Inferior parietal cortex (tissue), 1 donor: Measurements from ENCODE around the gene TMEM187.

Experiments used
- DNase-seq: peaks from one replicate; pipeline ENCODE4 v3.0.0-alpha.2; 2016; ENCODE audit errors: extremely low spot score

The TMEM187 gene

DNA sequence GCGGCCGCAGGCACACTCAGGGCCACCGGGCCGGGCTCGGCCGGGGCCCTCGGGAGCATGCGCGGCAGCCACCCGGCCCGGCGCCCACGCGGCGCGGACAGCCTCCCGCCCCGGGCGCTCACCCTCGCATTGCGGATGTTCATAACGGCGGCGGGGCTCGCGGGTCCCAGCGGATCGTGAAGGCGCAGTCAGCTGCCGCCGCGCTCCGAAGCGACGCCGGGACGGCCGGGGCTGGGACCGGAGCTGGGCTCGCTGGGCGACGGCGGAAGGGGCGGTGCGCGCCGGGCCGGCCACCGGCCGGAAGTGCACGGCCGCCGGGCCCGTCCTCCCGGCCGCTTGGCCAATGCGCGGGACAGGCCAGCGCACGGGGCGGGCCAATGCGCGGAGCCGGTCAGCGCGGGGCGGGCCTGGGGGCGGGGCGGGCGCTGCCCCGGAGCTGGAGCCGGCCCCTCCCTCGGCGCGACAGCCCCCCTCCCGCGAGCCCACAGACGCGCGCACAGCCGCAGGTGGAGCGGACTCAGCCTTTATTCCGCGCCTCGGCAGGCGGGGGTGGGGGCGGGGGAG is 37.7 kb upstream of the TMEM187 start, which contains the start of gene NAA10:
Gene NAA10, minus strand, starts transcription at position 276 of the 564 bp plus-strand sequence. Its CDS starts 133 bp downstream, at position 143.
- DNase-seq, result peak; percentile 37

DNA sequence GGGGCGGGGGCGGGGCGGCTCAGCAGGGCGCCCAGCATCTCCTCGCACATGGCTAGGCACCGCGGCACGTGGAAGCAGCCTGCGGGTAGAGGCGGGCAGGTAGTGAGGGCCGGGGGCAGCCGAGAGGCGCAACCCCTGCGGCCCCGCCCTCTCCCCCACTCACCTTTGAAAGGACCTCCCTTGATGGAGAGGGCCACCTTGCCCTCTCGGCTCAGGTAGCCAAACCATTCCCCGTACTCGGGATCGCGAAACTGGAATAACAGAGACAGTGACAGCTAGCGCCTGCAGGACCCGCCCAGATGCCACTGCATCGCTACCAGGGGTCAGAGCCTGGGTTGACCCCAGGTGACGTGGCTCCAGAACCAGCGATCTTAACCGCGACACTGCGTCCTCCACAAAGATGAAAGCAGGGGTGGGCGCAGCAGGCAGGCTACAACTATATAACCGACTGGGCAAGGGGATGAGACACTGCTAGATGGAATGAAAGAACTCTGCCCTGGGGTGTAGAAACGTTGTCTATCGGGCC is 37.2 kb upstream of the TMEM187 start:
- no peak for DNase-seq

DNA sequence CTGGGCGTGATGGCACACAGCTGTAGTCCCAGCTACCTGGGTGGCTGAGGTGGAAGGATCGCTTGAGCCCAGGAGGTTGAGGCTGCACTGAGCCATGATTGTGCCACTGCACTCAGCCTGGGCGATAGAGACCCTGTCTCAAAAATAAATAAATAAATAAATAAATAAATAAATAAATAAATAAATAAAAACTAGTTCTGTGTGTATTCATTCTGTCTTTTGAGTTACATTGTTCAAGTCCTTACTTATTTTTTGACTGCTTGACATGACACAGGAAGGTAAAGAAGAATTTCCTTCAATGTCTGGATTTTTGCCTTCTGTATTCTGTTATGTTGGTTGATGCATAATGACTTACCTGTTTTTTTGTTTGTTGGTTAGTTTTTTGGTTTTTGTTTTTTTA is 35.5 kb upstream of the TMEM187 start:
- no peak for DNase-seq

DNA sequence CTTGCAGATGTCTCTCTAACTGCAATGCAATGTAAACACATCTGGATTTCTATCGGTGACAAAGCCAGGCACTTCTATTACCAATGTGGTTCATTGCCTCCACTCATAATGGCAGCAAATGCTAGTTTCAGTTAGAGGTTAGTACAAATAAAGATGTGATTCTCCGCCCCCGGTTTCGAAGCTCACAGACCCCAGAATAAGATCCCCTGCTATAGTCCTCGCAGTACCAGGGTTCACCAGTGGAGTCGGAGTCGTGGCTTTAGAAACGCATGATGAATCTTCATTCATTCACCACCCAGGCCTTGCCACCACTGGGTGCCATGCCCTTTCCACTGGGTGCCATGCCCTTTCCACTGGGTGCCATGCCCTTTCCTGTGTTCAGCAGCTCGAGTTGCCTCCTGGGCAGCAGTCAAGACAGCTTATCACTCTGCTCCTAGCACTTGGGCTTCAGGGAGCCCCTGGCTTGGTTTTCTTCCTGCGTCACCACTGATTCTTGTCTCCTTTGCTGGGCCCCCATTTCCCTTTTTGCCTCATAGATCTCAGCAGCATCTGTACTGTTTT is 34.2 kb upstream of the TMEM187 start:
- no peak for DNase-seq

DNA sequence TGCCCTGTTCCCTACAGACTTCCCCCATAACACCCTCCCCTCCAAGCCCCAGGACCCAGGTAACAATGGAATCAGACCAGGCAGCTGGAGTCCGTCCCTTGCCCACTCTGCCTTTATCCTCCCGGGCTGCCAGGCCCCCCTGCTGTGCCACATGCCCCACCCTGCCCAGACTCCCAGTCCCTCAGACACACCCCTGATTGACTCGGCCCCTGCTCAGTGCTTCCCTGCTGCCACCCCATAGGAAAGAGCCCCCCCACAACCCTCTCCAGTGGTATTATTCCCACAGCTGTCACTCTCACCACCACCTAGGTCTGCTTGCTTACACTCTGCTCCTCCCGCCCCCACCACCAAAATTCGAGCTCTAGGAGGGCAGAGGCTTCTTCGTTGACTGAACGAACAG is 33.0 kb upstream of the TMEM187 start:
- no peak for DNase-seq

DNA sequence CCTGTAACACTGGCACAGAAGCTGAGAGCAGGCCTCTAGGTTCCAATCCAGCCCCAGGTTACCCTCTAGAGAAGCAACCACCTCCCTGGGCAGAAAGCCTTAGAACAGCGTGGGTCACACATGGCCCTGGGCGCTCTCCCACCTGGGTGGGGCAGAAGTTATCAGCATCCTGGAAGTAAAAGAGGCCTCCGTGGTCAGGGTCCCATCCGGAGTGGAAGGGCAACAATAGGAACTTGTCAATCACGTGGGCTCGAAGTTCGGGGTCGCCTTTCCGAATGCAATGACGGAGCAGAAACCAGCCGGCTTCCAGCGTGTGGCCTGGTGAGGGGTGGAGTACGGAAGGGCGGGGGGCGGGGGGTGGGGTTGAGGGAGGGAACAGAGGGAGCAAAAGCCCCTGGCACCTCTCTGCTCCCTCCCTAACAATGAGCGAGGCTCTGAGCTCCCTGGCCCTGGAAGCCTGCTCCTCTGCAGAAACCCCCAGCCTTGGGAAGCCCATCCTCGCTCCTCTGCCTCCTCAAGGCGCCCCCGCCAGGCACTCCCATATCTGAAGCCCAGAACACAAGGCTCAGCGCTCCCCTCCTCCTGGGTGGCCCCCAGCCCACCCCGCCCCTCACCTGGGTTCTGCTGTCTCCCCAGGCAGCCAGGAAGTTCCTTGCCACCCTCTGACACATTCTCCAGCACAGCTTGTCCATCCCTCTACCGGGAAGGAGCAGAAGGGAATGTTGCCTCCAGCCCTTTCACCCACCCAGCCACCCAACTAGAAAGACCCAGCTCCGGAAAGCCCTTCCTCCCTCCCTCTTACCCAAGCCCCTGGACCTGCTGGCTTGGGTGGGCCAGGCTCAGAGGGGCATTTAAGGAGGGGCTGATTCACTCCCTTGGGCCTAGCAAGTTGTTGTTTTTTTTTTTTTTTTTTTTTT is 31.0 kb upstream of the TMEM187 start:
- DNase-seq, result no peak

DNA sequence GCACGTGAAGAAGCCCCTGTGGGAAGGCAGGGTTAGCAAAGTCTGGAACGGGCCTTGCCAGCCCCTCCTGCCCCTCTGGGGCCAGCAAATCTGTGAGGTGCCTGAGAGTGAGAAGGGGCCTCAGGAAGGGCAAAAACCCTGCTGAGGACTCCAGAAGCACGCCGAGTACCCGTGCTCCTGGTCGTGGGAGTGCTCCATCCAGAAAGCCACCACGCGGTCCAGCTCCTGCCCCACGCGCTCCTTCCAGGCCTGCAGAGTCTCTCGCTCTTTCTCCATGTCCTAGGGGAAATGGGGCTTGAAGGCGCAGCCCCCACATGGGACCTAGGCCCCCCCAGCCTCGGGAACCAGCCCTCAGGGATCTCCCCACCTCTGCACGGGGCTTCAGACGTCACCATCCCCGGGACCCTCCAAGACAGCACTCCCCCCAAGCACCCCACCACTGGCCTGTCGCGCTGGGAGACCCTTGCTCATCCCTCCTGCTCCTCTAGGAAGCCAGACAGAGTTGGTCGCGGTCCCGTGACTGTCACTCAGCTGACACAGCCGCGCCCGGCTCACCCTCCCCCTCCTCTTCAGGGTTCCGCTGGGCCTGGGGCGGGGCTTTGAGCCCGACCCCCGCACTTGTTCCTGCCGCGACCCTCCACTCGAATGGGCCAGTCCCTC is 28.3 kb upstream of the TMEM187 start, which contains the start of gene RENBP:
Gene RENBP, minus strand, starts transcription at position 504 of the 660 bp plus-strand sequence. Its CDS starts 33 bp downstream, at position 471.
- DNase-seq, result no peak

DNA sequence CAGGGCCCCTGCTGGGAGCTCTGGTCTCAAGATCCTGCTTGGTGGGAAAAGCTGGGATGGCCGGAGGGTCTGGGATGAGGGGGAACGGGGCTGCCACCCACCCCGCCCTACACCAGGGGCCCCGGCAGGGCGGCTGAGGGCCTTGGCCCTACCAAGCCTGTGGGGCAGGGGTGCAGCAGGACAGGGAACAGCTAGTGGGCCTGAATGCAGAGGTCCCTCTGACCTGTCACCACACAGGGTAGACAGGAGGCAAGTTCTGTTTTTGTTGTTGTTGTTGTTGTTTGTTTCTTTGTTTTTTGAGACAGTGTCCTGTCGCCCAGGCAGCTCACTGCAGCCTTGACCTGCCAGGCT is 27.8 kb upstream of the TMEM187 start:
- DNase-seq, result no peak

DNA sequence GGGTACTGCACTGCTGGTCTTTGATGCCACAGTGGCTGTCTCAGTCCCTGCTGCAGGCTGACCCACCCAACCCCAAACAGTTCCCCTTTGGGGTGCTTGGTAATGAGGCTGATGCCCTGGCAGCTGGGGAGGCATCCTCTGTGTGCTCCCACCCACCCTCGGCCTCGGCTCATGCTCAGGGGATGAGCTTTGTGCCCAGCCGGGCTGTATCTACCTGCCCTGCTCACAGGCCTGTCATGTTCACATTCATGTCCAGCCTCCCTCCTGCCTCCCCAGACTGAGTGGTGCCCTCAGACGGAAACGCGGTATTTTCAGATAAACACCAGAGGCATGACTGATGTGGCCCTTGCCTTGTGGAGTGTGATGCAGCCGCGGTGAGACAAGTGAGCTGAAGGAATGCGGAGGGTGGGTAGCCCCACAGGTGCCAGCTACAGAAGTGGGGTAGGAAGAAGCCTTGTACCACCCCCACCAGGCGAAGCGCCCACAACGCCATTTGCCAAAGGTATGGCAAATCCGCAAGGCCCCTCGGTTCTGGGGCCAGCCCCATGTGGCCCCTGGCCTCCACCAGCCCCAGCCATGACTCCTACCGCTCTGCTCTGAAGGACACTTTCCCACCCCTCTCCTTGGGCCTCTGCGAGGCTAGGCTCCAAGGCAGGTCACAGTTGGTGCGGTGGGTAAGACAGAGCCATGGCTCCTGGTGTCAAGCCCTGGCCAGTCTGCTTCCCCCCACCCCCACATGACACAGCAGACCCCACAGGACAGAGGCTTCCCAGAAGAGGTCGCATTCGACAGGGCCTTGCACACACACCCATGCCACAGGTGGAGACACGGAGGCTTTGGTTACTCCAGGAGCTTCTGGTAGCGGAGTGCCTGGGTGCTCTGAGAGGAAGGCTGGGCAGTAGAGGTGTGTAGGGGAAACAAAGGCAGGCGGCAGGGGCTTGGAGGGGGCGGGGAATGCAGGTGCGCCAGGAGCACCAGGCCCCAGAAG is 26.3 kb upstream of the TMEM187 start:
- no peak for DNase-seq

DNA sequence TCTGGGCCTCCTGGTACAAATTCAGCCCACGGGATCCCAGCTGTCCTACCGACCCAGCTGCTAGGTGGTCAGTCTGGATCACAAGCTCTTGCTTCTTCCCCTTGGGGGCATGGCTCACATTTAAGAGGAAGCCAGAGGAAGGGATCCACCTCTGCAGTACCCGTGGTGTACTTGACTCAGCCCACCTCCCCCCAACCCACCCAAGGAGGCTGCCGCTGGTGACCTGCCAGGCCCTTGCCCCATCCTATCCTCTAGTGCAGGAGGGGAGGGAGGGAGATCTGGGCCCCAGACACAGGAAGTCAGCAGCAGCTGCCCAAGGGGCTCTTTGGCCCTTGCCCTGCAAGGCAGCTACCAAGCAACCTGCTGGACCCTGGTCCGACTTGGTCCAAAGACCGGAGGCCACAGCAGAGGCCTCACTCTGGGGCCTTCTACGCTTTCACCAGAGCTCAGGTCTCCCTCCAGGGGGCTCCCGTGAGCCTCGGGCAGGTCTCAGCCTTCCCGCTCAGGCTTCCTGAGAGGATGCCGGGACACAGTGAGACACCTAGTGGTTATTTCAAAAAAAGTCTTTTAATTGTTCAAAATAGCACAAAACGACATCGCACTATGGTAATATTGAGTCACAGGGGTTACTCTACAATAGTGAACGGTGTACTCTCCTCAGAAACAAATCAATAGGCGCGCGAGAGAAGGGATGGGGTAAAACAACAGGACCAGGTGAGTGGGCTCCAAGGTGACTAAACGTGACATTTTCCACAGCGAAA is 25.4 kb upstream of the TMEM187 start:
- DNase-seq, result peak; percentile 58

DNA sequence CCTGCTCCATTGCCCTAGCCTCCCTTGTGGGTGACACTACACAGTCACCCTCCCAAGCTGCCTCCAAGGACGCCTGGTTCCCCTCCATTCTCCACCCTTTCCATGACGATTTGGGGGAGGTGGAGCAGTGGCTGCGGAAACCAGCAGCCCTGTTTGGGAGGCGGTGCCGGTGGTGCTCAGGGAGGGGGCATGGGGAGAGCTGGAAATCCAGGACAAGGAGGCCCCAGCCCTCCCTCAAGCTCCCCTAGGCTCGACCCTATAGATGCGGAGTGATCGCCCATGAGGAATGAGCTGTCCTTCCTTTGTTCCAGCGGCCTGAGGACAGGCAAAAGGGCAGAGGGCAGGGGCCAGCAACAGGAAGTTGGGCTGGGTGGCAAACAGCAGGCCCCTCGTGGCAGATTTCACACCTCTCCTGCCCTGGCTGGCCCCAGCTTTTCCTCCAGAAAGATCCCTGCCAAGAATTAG is 24.5 kb upstream of the TMEM187 start:
- DNase-seq, result no peak

DNA sequence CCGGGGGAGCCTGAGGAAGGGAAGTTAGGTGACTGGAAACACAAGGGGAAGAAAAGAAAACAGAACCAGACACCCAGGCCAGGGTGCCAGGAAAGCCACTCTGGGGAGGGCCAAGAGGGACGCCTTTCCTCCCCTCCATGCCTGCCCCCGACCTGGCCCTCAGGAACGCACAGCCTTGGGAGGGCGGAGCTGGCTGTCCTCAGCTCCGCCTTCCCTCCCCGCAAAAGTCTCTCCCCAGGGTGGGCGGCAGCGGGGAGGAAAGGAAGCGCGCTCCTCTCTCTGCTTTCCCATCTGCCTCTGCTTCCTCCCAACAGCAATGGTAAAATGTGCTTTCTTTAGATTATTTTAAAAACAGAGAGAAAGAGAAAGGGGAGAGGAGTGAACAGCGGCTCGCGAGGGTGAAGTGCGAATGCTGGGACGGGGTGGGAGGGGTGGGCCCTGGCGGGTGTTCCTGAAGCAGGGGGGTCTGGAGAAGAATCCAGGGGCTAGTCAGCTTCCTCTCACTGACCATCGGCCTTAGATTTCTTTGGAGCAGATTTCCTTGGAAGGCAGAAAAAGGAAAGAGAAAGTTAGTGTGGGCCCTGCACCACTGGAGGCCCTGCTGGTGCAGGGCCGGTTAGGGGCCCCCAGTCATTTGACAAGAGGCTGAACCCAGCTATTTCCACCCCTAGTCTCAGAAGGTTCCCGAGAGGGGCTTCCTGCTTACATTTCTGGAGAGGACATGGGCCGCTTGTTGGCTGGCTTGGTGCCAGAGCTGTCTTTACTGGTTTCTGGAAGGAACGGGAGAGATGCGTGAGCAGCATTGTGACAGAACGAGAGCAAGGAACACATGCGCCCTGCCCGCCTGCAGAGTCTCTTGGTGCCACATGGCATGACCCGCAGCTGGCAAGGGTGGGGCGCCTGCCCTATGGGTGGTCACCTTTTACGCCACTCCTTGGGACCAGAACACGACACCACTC is 23.4 kb upstream of the TMEM187 start:
- DNase-seq, result no peak

DNA sequence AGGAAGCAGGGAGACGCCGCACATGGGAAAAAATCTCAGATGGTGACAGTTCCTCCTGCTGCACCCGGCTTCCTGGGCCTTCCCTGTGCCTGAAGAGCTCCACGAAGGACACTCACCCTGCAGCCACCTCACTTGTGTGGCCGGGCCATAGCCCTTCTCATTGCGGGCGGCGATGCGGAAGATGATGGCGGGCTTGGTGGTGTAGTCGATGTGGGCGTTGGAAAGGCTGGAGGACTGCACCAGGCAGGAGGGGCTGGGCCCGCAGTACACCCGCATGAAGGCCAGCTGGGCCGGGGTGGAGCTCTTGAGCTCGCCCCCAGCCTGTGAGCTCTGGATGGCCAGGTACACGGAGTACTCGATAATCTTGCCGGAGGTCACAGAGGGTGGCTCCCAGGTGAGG is 22.4 kb upstream of the TMEM187 start:
- no peak for DNase-seq

DNA sequence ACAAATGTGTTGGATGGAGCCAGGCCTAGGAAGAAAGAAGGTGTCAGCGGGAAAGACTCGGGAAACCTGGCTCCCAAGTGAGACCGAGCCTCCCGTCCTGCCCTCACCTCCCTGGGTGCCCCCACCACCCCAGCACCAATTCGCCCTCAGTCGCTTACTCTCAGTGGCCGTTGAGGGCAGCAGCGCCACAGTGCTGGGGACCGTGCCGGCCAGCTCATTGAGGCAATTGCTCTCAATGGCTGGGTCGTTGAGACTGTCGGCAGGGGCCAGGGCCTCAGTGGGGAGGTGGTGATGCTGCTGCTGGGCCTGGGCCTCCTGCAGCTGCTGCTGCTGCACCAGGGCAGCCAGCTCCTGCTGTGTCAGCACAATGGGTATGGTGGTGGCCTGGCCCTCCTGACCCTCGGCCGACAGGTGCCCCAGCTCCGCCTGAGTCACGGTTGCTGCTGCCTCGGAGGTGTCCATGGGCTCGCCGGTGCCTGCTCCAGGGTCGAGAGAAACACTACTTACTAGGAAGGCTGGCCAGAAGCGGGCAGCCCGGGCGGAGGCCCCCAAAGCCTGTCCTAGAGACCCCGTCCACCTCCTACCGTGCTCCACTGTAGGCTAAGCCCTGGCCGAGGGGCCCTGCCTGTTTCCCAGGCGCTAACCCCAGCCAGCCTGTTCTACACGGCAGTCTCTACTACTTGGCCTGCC is 20.7 kb upstream of the TMEM187 start:
- no peak for DNase-seq

DNA sequence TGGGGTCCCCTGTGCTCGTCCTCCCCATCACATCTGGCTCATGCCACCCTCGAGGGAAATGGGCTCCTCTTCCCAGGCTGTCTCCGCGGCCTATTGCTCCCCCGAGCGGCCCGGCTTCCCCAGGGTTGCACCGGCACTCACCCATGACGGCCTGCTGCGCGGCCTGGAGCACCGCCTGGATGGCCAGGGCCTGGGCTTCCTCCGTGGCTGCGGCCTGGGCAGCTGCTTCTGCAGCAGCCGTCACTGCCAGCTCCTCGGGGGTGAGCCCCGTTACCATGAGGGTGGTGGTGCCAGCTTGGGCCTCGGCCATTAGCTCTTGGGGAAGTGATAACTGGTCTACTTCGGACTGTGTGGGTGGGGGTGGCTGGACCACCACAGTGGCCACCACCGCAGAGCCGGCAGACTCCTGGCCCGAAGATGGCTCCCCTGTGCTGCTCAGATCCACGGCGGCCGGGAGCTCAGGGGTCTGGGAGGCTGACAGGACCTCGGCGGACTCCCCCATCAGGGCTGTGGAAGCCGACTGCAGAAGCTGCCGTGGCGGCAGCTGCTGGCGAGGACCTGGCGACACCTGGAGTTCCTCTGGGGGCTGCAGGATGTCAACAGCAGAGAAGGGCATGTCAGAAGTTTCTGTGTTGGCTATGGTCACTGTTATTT is 20.1 kb upstream of the TMEM187 start:
- no peak for DNase-seq

DNA sequence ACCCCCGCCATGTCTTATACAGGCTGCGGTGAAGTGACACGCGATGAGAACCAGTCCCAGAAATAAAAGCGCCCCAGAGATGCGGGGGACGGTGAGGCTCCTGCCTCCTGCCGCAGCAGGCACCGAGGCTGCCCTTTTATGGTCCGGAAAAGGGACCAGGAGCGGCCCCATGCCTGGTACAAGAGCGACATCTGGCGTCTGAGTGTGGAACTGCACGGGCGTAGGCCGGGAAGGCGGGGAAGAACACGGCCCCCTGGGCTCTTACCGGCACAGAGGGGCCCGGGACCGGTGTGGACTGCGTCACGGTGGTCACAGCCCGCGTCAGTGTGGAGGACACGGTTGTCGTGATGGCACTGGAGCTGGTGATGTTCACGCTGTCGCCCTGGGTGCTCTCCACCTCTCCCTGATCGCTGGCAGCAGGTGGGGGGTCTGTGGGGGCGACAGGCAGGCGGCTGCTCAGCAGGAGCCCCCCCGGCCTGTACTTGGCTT is 19.2 kb upstream of the TMEM187 start:
- peak; percentile 69 for DNase-seq

DNA sequence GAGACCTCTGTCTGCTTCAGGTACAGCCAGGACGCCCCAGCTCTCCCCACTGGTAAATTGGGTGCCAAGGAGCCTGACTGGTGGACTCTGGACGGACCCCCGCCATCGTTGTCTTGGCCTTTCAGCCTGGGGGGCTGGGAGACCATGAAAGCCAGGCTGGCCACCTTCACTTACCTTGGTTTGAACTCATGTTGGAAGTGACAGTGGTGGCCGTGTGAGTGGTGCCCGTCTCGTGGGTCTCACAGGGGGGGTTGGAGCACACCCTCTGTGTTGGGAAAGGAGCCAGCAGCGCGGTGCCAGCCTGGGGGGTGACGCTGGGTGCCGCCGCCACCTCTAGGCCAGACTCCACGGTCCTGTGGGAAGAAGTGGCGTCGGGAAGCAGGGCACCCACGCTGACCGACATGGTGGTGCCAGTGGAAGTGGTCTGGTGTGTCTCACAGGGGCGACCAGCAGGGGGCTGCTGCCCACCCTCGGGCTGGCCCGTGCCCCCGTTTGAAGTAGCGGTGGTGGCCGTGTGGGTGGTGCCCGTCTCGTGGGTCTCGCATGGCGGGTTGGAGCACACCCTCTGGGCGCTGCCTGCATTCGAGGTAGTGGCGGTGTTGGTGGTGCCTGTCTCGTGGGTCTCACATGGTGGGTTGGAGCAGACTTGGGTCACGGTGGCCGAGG is 18.5 kb upstream of the TMEM187 start:
- DNase-seq, result no peak
